ENCODE data around the gene CARD19. TPM values are rescaled to one million over a fixed set of nuclear protein-coding genes. Genes with fewer than 3 reads are reported as not detected.

CARD19 gene
- total and polyA plus RNA-seq, 9 donors, result 5.0 to 67.6 (median 44.7) TPM

GRCh38 chr9:93112864-93113389 lies 16.9 kb downstream of the CARD19 start:
- H3K27me3 ChIP-seq, result no peaks in the 10 kb centered on the region
- intact Hi-C loops (cut with DNase I), result loop anchor here in 1 of 4 donors (5.0 kb wide), 1 partner anchor 194 kb away; no protein-coding TSS in a partner anchor
- no peak overlapping the region for H3K27ac ChIP-seq
- TF ChIP-seq CTCF (IDR thresholded peaks at IDR 0.05), result no peak
- no peak for TF ChIP-seq POLR2A (IDR thresholded peaks at IDR 0.05)
- TF ChIP-seq EP300 (IDR thresholded peaks at IDR 0.05), result no peak
- peaks cover 7% of the 10 kb centered on the region for H3K4me1 ChIP-seq (ENCODE audit: insufficient read depth)
- no peaks in the 10 kb centered on the region for H3K9me3 ChIP-seq
- H3K4me3 ChIP-seq, result no peak overlapping the region
- 82 to 91% (median 90%) methylated on average over 13 of the region's 13 CpGs for WGBS, 3 donors
- DNase-seq, result peak in 4 of 5 donors; percentile 7 to 30 (median 18)
- H3K36me3 ChIP-seq, result no peaks in the 10 kb centered on the region

GRCh38 chr9:93114169-93114983 lies 18.4 kb downstream of the CARD19 start:
- Histone ChIP-seq H3K4me3 (no peak overlapping the region), H3K36me3 (no peaks in the 10 kb centered on the region), H3K27ac (peak overlapping the region; percentile 1 to 24), H3K4me1 (ENCODE audit: insufficient read depth) (peaks cover 8% of the 10 kb centered on the region), H3K27me3 (no peaks in the 10 kb centered on the region), H3K9me3 (no peaks in the 10 kb centered on the region)
- TF ChIP-seq EP300 (IDR thresholded peaks at IDR 0.05), result no peak
- TF ChIP-seq CTCF (IDR thresholded peaks at IDR 0.05), result no peak
- no peak for TF ChIP-seq POLR2A (IDR thresholded peaks at IDR 0.05)
- 73 to 79% (median 79%) methylated on average over 16 to 17 of the region's 17 CpGs for WGBS, 3 donors
- intact Hi-C loops (cut with DNase I), result loop anchor here in 1 of 4 donors (5.0 kb wide), 1 partner anchor 193 kb away; no protein-coding TSS in a partner anchor
- DNase-seq, result peak; percentile 13 to 47 (median 24)

GRCh38 chr9:93114984-93115335 lies 18.9 kb downstream of the CARD19 start:
- no peak for DNase-seq
- H3K36me3 ChIP-seq, result no peaks in the 10 kb centered on the region
- no peaks in the 10 kb centered on the region for H3K9me3 ChIP-seq
- no peaks in the 10 kb centered on the region for H3K27me3 ChIP-seq
- intact Hi-C loops (cut with DNase I), result loop anchor here in 1 of 4 donors (5.0 kb wide), 1 partner anchor 192 kb away; no protein-coding TSS in a partner anchor
- no peak for TF ChIP-seq EP300 (IDR thresholded peaks at IDR 0.05)
- no peak for TF ChIP-seq POLR2A (IDR thresholded peaks at IDR 0.05)
- H3K4me1 ChIP-seq (ENCODE audit: insufficient read depth), result peaks cover 12% of the 10 kb centered on the region
- no peak overlapping the region for H3K4me3 ChIP-seq
- 73 to 86% (median 80%) methylated on average over 5 of the region's 5 CpGs for whole genome bisulfite sequencing, 3 donors
- peak overlapping the region; percentile 1 to 24 for H3K27ac ChIP-seq

- Histone ChIP-seq H3K27me3 (no peaks in the 10 kb centered on the region), H3K4me1 (ENCODE audit: insufficient read depth) (peaks cover 16% of the 10 kb centered on the region), H3K9me3 (no peaks in the 10 kb centered on the region), H3K4me3 (no peak overlapping the region), H3K27ac (peak overlapping the region in 1 of 2 donors; percentile 89), H3K36me3 (no peaks in the 10 kb centered on the region)
- TF ChIP-seq EP300 (IDR thresholded peaks at IDR 0.05), result no peak
- no peak for TF ChIP-seq POLR2A (IDR thresholded peaks at IDR 0.05)
- TF ChIP-seq CTCF (IDR thresholded peaks at IDR 0.05), result no peak
- DNase-seq, result peak in 2 of 5 donors; percentile 11 to 27
- 16 to 31% (median 22%) methylated on average over 3 of the region's 3 CpGs for WGBS, 3 donors
- intact Hi-C loops (cut with DNase I), result no loop called here
These were observed 19.6 kb downstream of the CARD19 start for GRCh38 chr9:93115486-93116071.

Measured in ovary (tissue), 9 donors.